Measurements from ENCODE around the gene VTCN1. TPM values are rescaled to one million over a fixed set of nuclear protein-coding genes. Genes with fewer than 3 reads are reported as not detected.

VTCN1 gene
- total RNA-seq, 1 experiment from 2014 or later: not detected

DNA sequence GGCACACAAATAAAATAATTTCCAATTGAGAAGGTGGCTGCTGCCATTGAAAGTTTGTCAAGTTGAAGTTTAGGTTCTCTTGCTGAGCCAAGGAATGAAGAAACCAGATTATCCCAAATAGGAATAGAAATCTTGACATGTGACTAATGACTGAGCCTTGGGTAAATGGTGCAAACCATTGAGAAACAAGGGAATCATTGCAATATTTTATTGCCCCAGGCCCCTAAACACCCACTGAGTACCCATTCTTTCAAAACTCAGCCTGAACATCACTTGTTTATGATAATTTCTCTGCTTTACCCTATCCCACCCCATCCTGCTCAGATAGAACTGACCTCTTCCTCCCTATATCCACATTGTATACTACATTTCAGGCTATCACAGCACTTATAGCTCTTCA lies 46.6 kb upstream of the VTCN1 start:
- no peaks in the 10 kb centered on the region for H3K4me1 ChIP-seq (ENCODE audit: control insufficient read depth, insufficient read depth, low read length)
- POLR2A ChIA-PET: no interaction called here
- intact Hi-C loops (cut with micrococcal nuclease; ENCODE audit: unreplicated experiment): no loop called here
- H3K4me3 ChIP-seq (ENCODE audit: low read depth in 2 of 2, low read length in 2 of 2): no peak overlapping the region
- TF ChIP-seq POLR2AphosphoS5 (IDR thresholded peaks at IDR 0.05; ENCODE audit: low read depth, low read length) (no peak), SIN3A (IDR thresholded peaks at IDR 0.05; ENCODE audit: borderline replicate concordance, insufficient read depth, low read depth, low read length) (no peak), TCF7L2 (IDR thresholded peaks at IDR 0.05; ENCODE audit: low read depth, low read length) (no peak), REST (IDR thresholded peaks at IDR 0.05; ENCODE audit: insufficient read depth in 1 of 2, low read depth in 2 of 2, low read length in 1 of 2) (no peak), CTCF (IDR thresholded peaks at IDR 0.05) (no peak)
- no peak for ATAC-seq
- H3K36me3 ChIP-seq (ENCODE audit: control insufficient read depth, insufficient read depth, low read length): no peaks in the 10 kb centered on the region
- BruUV-seq (replicated peaks): no TSS peak
- DNase-seq (ENCODE audit: low read depth, low spot score): no peak
- in situ Hi-C loops (cut with HindIII; ENCODE audit: low pct_unique_long_range_greater_than_20kb, low sequenced_read_pairs): no loop called here
- no peaks in the 10 kb centered on the region for H3K9me3 ChIP-seq (ENCODE audit: control insufficient read depth, insufficient read depth, low read depth, low read length)
- H3K27me3 ChIP-seq (ENCODE audit: control insufficient read depth, insufficient read depth, low read length): no peaks in the 10 kb centered on the region
- CTCF ChIA-PET: no interaction called here
- no peak overlapping the region for H3K27ac ChIP-seq (ENCODE audit: low read length)

DNA sequence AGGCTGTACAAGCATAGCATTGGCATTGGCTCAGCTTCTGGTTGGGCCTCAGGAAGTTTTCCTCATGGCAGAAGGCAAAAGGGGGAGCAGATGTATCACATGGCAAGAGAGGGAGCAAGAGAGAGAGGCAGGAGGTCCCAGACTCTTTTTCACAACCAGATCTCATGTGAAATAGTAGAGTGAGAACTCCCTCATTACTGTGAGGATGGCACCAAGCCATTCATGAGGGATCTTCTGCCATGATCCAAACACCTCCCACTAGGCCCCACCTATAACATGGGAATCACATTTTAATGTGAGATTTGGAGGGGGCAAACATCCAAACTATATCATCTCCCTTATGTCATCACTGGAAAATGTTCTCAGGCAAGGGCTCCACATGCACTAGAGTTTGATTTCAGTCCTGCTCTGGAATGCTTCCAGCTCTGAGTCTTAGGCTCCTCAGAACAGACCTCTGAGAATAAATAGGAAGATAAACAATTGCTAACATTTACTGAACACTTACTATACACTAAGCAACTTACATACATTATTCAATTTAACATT lies 39.4 kb upstream of the VTCN1 start:
- POLR2A ChIA-PET: no interaction called here
- in situ Hi-C loops (cut with HindIII; ENCODE audit: low pct_unique_long_range_greater_than_20kb, low sequenced_read_pairs): no loop called here
- CTCF ChIA-PET: no interaction called here

More for the DNA sequence above, 39.4 kb upstream of the VTCN1 start:
- no peak overlapping the region for H3K4me3 ChIP-seq (ENCODE audit: low read depth in 2 of 2, low read length in 2 of 2)
- no peaks in the 10 kb centered on the region for H3K36me3 ChIP-seq (ENCODE audit: control insufficient read depth, insufficient read depth, low read length)
- no peaks in the 10 kb centered on the region for H3K4me1 ChIP-seq (ENCODE audit: control insufficient read depth, insufficient read depth, low read length)
- 0 out of 2 replicates have a peak, but pooled peaks cover 2% of the 10 kb centered on the region for H3K27me3 ChIP-seq (ENCODE audit: control insufficient read depth, insufficient read depth, low read length)
- DNase-seq (ENCODE audit: low read depth, low spot score): no peak
- intact Hi-C loops (cut with micrococcal nuclease; ENCODE audit: unreplicated experiment): no loop called here
- no peak for ATAC-seq
- TF ChIP-seq TCF7L2 (IDR thresholded peaks at IDR 0.05; ENCODE audit: low read depth, low read length) (no peak), POLR2AphosphoS5 (IDR thresholded peaks at IDR 0.05; ENCODE audit: low read depth, low read length) (no peak), CTCF (IDR thresholded peaks at IDR 0.05) (no peak), SIN3A (IDR thresholded peaks at IDR 0.05; ENCODE audit: borderline replicate concordance, insufficient read depth, low read depth, low read length) (no peak), REST (IDR thresholded peaks at IDR 0.05; ENCODE audit: insufficient read depth in 1 of 2, low read depth in 2 of 2, low read length in 1 of 2) (no peak)
- no peaks in the 10 kb centered on the region for H3K9me3 ChIP-seq (ENCODE audit: control insufficient read depth, insufficient read depth, low read depth, low read length)
- H3K27ac ChIP-seq (ENCODE audit: low read length): no peak overlapping the region
- BruUV-seq (replicated peaks): no TSS peak

Measured in Panc1 (cell line).